ENCODE results near the gene PGM1. TPM values are rescaled to one million over a fixed set of nuclear protein-coding genes. Genes with fewer than 3 reads are reported as not detected.

PGM1 gene
- total RNA-seq, 1 experiment from 2014 or later = 70.7 TPM

DNA sequence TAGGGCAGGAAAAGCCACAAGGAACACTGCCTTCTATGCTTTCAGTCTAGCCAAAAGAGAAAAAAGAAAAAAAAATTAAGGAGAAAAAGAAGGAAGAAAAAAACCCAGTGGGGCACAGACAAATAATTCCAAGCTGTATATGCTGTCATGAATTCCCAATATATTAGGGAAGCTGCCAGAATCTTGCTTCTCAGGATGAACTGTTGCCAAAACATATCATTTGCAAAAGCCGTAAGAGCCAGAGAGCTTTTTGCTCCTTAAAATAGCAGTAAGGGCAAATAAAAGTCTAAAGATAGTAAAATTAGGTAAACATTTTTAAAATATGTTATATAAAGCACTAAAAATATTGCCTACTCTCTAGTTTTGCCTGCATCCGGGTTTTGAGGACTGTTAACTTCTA, 52.1 kb downstream of the PGM1 start:
- DNase-seq (ENCODE audit: low read depth) = no peak
- in situ Hi-C loops (cut with HindIII; ENCODE audit: low pct_unique_long_range_greater_than_20kb, low sequenced_read_pairs) = no loop called here

DNA sequence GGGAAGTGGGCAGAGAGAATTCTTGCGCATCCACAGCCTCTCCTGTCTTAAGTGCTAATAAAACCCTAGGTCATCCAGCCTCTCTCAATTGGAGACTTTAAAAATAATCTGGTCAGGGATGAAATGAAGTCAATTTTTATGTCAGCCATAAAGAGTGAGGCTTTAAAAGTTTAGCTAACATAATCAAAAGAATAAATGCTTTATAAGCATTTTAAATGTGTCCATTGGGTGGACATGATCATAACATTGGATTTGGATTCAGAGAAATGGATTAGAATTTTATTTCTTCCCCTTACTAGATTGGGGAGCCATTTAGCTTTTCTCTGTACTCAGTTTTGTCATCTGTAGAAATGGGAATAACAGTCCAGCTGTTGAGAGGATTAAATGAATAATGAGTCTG, 55.5 kb downstream of the PGM1 start:
- in situ Hi-C loops (cut with HindIII; ENCODE audit: low pct_unique_long_range_greater_than_20kb, low sequenced_read_pairs) = no loop called here
- DNase-seq (ENCODE audit: low read depth) = no peak

DNA sequence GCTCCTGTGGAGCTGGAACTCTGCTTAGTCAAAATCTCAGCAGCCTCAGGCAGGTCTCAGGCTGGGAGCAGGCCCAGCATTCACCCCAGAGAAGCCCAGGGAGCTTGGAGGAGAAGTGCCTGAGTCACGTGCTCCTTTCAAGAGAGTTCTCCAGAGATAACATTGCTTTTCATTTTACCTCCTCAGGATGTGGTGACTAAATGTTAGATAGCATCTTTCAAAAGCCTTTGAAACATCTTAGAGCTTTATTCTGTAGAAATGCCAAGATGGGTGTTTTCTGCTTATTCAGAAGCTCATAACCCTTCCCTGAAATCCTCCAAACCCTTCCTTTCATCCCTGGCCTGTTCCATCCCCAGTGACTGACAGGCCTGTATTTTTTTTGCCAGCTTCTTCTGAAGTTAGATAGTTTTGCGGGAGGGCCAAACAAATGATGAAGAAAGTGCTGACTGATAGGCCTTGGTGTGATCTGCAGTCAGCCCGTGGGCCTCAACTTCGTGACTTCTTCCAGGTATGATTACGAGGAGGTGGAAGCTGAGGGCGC, 58.0 kb downstream of the PGM1 start:
- DNase-seq (ENCODE audit: low read depth) = no peak
- in situ Hi-C loops (cut with HindIII; ENCODE audit: low pct_unique_long_range_greater_than_20kb, low sequenced_read_pairs) = no loop called here

DNA sequence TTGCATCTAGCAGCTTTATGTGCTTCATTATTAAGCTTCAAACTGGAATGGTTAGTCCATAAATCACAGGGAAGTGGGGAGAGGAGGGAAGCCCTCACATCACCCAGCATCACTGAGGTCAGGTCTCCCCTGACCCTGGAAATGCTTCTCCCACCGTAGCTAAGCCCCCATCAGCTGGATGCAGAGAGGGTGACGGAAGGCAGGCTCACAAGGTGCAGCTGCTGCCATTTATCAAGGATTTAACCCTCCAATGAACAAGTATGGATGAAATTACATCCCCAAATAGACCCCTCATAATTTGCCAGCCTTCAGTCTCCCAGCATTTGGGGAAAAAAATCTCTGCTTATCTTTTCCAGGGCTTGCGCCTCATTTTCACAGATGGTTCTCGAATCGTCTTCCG, 60.8 kb downstream of the PGM1 start:
- in situ Hi-C loops (cut with HindIII; ENCODE audit: low pct_unique_long_range_greater_than_20kb, low sequenced_read_pairs) = no loop called here
- DNase-seq (ENCODE audit: low read depth) = no peak

DNA sequence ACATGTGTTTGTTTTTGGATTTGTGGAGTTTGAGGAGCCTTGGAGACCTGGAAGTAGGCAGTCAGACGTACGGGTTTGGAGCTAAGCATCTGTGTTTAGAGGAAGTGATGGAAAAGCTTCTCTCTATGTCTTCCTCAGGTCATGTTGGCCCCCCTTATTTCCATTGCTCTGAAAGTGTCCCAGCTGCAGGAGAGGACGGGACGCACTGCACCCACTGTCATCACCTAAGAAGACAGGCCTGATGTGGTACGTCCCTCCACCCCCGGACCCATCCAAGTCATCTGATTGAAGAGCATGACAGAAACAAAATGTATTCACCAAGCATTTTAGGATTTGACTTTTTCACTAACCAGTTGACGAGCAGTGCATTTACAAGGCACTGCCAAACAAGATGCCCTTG, 66.2 kb downstream of the PGM1 start:
- DNase-seq (ENCODE audit: low read depth) = no peak
- in situ Hi-C loops (cut with HindIII; ENCODE audit: low pct_unique_long_range_greater_than_20kb, low sequenced_read_pairs) = no loop called here

DNA sequence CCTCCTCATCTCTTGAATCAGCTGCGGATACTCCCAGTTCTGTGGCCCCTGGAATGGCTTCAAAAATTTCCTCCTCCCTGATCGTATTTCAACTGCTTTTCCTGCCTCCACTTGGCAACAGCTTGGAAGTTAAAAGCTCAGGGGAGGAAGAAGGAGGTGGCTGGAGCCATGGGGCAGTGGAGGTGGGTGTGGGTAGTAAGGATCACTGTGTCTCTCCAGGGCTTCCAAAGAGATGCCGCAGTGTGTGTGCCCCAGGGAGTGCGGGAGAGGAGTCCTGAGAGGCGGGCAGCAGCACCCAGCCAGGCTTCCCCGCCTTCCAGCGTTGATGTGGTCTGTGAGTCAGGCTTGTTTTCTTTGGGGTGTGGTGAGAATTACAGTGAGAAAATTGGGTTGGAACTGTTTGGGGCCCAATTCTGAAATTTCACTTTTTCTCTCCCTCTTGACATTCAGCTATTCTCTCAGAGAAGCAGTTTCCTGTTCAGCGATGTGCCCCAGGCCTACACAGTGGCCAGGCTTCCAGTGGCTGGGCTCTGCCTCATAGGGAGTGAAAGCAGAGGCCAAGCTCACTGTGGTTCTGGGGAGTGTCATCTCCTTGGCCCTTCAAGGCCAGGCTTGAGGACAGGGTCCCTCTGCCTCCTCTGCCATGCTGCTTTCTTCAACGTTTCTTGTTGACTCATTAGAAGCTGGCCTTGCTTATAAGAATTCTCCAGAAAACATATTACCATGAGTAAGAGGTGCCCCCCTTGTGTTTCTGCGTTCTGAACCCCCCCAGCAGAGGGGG, 69.0 kb downstream of the PGM1 start:
- in situ Hi-C loops (cut with HindIII; ENCODE audit: low pct_unique_long_range_greater_than_20kb, low sequenced_read_pairs) = no loop called here
- peak; percentile 22 for DNase-seq (ENCODE audit: low read depth)

DNA sequence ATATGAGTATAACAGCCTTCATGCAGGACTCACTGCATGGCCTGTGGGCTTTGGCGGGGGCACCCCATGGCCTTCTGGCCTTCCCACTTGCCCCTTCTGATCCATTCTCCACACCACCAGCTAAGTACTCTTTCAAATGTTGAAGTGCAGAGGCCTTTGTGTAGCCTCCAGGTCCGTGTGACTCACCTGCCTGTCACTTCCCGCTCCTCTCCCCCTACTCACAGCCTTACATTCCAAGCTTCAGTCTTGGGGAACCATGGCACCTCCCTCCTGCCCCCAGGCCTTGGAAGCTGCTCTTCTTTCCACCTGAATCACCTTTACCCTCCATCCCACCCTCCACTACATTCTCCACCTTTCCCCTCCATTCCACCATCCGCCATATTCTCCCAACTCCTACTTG, 69.6 kb downstream of the PGM1 start:
- DNase-seq (ENCODE audit: low read depth) = peak; percentile 47
- in situ Hi-C loops (cut with HindIII; ENCODE audit: low pct_unique_long_range_greater_than_20kb, low sequenced_read_pairs) = no loop called here

DNA sequence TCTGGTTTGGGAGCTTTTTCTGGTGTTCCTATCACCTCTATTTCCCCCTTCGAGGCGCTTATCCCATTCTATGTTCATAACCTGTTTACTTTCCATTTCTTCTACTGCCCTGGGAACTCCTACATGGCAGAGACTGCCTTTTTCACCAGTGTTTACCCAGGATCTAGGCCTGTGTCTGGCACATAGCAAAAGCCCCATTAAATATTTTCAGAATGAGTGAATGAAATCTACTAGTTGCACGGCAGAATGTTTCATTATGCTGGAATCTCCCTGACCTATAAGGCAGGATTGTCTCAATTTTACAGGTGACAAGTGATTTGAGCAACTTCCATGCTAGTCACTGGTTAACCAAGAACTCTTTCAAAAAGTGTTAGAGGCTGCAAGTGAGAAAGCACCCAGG, 70.1 kb downstream of the PGM1 start:
- peak; percentile 59 for DNase-seq (ENCODE audit: low read depth)
- in situ Hi-C loops (cut with HindIII; ENCODE audit: low pct_unique_long_range_greater_than_20kb, low sequenced_read_pairs) = no loop called here

DNA sequence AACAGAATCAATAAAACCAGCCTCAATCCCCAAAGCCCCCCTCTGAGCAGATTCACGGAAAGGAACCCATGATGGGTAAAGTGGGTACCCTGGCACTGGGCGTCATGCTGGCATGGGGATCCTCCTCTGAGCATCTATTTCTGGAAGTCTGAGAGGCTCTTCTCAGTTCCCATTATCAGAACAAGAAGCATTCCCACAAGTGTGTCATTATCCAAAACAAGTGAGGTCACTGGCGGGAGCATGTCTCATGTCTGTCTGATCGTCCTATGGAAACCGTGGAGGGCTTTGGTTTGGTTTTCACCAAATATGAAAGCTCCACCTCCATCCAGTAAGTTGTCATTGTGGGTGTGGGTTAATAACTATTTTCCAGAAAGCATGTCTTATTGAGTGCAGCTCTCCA, 70.7 kb downstream of the PGM1 start:
- in situ Hi-C loops (cut with HindIII; ENCODE audit: low pct_unique_long_range_greater_than_20kb, low sequenced_read_pairs) = no loop called here
- no peak for DNase-seq (ENCODE audit: low read depth)

DNA sequence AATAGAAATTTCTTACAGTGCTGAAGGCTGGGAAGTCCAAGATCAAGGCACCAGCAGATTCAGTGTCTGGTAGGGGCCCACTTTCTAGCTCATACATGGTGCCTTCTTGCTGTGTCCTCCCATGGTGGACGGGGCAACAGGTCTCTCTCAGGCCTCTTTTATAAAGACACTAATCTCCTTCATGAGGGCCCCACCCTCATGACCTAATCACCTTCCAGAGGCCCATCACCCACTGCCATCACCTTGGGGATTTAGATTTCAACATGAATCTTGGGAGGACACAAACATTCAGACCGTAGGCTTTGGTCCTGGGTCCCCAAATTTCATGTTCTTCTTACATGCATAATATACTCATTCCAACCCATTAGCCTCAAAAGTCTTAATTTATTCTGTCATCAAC, 71.5 kb downstream of the PGM1 start:
- in situ Hi-C loops (cut with HindIII; ENCODE audit: low pct_unique_long_range_greater_than_20kb, low sequenced_read_pairs) = no loop called here
- DNase-seq (ENCODE audit: low read depth) = no peak

DNA sequence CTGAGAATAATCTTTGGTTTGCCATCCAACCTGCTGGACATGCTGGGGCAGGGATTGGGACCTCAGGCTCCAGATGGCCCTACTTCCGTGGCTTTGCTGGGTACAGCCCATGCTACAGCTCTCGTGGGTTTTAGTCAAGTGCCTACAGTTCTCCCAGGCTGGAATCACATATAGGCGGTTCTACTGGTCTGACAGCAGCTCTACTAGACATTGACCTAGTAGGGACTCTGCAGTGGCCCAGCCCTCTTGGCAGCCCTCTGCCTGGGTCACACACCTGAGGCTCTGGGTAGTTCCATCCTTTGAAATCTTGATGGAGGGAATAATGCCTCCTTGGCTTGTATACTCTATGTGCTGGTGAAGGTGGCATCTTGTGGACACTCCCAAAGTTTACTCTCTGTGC, 72.2 kb downstream of the PGM1 start:
- in situ Hi-C loops (cut with HindIII; ENCODE audit: low pct_unique_long_range_greater_than_20kb, low sequenced_read_pairs) = no loop called here

DNA sequence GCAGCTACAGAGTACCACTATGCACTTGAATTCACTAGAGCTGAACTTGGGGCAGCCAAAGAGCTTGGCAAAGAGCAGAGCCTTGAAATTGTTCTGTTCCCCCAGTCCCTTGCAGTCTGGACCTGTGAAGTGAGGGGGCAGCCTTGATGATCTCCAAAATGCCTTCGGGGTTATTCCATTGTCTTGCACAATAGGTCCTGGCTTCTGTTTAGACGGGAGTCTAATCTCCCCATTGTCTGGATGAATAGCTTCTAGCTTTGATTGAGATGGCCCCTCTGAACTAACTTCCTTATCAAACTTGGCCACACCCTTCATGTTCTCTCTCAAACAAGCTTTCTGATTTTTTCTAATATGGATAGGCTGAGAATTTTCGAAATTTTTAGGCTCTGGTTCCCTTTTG, 72.6 kb downstream of the PGM1 start:
- in situ Hi-C loops (cut with HindIII; ENCODE audit: low pct_unique_long_range_greater_than_20kb, low sequenced_read_pairs) = no loop called here
- DNase-seq (ENCODE audit: low read depth) = no peak

More for the DNA sequence above, 72.2 kb downstream of the PGM1 start:
- DNase-seq (ENCODE audit: low read depth) = no peak

DNA sequence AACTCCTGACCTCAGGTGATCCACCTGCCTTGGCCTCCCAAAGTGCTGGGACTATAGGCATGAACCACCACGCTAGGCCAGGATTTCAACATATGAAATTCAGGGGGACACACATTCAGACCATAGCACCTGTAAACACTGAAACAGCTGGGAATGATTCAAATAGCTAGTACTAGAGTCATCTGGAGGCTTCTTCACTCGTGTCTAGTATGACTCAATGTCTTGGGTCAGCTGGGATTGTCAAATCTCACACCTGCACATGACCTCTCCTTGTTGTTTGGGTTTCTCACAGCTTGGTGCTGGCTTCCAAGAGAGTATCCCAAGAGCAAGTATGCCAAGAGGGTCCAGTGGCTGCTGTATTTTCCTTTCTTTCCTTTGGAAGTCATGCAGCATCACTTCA, 75.1 kb downstream of the PGM1 start:
- in situ Hi-C loops (cut with HindIII; ENCODE audit: low pct_unique_long_range_greater_than_20kb, low sequenced_read_pairs) = no loop called here
- no peak for DNase-seq (ENCODE audit: low read depth)

DNA sequence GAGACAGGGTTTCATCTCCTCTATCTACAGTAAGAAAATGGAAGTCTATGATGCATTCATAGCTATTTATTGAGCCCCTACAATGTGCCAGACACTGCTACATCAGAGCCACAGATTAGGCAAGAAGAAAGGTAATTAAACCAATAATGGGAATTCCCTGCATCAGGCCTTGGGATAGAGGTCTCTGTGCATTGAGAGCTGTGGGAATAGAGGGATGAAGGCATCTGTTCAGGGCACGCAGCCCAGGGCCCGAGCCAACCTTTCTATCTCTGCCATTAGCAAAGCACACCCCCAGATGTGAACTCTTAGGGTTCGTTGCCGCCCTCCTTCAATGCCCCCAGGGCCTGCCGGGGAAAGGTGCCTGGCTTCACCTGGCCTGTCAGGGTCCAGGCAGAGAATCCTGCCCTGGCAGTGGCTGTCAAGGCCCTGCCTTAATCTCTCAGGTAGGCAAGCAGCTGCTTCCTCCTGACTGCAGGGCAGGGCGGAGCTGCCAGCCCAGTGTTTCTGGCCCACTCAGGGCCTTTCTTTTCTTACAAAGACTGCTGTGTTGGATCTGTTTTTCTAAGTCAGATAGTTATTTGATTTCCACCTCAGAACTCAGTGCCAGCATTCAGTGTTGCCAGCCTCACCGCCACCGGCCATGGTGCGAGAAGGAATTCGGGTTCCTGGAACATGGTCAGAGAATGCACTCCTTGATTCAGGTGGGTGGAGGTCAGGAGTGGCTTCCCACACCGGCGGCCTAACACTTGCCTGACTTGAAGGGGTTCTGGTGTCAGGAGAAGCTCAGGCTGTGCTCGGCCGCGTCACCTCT, 76.1 kb downstream of the PGM1 start:
- no peak for DNase-seq (ENCODE audit: low read depth)
- in situ Hi-C loops (cut with HindIII; ENCODE audit: low pct_unique_long_range_greater_than_20kb, low sequenced_read_pairs) = no loop called here

DNA sequence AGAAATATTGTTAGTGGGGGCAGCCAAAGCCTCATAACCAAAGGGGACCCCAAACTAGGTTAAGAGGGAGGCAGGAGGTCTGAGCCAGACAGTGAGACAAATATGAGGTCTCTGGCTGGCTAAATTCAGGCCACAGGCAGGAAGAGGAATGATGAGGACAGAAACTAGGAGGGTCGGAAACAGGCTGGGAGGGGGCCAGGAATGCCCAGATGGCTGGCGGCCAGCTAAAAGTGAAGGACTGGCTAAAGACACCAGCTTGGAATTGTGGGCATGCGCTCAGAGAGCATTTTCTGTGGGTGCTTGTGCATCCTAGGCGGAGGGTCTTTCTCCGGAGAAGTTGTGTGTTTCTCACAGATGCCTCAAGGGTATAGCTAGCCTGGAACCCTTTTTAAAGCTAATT, 77.0 kb downstream of the PGM1 start:
- no peak for DNase-seq (ENCODE audit: low read depth)
- in situ Hi-C loops (cut with HindIII; ENCODE audit: low pct_unique_long_range_greater_than_20kb, low sequenced_read_pairs) = no loop called here

DNA sequence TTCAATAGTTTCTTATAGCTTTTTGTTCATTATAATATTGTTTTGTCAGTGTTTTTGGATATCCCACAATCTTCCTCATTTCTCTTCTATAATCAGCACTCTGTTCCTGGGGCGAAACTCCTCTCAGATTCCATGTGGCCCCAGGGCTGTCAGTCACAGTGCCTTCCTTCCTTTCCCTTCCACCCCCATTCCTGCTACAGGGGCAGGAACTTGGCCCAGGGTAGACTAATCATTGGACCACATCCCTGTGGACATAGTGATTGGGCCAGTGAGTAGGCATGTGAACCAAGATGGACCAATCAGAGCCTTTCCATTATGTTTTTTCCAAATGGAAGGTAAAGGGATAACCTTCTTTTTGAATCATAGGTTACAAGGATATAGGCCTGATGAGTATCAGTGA, 78.3 kb downstream of the PGM1 start:
- in situ Hi-C loops (cut with HindIII; ENCODE audit: low pct_unique_long_range_greater_than_20kb, low sequenced_read_pairs) = no loop called here
- DNase-seq (ENCODE audit: low read depth) = no peak

DNA sequence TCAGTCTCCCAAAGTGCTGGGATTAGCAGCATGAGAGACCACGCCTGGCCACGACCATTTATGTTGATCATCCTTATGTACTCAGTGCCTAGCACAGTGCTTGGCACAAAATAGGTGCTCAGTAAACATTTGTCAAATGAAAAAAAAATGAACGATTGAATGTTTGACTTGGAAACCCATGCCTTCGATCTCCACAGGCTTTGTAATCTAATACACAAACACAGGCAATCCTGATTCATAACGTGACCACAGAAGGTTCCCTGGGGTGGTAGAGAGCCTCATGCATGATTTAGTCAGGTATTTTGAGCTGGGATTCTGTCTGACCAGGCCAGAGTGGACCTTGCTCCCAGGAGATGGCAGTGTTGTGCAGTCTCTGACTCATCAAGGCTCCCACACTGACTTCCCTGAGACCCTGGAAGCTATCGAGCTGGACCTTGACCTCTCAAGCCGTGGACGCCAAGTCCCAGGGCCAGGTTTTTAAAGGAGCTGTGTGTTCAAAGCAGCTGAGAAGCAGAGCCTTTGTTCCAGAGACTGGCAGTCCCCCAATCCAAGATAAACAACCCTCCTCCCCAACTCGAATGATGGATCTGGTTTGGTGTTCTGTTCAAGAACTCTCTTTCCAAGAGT, 81.1 kb downstream of the PGM1 start:
- in situ Hi-C loops (cut with HindIII; ENCODE audit: low pct_unique_long_range_greater_than_20kb, low sequenced_read_pairs) = no loop called here
- peak; percentile 80 for DNase-seq (ENCODE audit: low read depth)

DNA sequence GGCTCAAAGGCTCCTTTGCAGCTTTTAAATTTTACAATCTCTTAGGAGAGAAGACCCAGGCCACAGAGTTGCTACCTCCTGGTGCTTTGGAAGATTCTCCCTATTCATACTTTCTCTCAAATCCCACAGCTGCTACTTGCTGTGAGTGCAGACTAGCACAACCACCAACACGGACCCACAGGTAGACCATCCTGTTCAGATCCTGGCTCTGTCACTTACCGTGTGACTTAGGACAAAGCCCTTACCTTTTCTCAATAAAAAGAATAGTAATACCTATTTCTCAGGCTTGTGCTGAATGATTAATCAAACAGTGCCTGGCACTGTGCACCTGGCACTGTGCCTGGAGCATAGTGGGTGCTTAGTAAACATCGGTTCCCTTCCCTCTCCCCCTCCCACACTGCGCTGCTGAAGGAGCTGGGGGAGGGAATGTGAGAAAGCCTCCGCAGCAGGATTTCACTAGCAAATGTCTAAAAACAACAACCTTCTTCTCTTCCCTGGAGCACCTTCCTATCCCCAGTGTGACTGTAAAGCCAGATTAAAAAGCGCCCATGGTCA, 81.7 kb downstream of the PGM1 start:
- in situ Hi-C loops (cut with HindIII; ENCODE audit: low pct_unique_long_range_greater_than_20kb, low sequenced_read_pairs) = loop anchor here (25.0 kb wide), 1 partner anchor 562 kb away; no protein-coding TSS in a partner anchor
- DNase-seq (ENCODE audit: low read depth) = no peak
